ENCODE data around the gene AUP1.

AUP1 gene

DNA sequence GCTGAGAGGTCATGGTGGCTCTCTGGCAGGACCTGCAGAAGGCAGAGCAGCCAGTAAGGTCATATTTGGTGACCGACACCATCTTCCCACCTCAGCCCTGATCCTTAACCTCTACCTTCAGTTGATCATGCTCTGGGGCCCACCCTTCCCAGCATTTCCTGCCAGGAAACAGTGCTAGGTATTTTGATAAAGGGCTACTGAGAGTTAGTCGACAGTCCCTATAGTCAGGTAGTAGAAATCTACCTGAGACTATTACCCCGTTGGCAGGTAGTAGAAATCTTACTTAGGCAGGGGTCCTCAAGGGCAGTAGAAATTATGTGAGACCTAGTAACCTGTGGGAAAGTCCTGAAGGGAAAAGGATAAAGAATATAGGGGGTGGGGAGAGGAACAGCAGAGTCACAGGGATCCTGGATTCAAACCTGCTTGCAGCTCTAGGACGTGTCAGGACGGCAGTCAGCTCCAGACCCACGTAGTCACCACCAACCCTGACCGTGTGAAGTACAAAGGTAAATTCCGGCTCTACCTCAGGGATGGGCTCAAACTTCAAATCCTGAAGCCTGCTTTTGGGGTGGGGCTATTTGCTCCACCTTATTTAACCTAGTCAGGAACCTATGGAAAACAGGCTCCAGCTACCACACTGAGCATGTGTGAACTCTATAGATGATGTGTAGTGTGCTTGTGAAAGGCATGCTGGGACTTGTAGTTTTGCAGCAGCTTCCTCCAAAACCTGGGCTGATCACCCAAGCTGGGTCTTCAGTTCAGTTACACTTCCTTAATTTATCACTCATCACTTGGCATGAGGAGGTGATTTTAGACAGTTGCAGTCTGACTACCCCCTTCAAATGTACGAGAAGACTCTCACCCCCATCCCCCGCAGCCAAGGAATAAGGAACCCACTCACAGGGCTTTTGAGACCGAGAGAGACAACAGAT lies 3.5 kb downstream of the AUP1 start, which contains the start of gene DQX1:
Gene DQX1, minus strand, starts transcription at position 515 of the 932 bp plus-strand sequence. Its CDS starts 502 bp downstream, at position 13.
- DNase-seq (ENCODE audit: low read depth), result no peak
- no peak within 1 kb of the TSS for H3K4me3 ChIP-seq (ENCODE audit: control insufficient read depth, low read depth, low read length)
- TF ChIP-seq, protein P1, sequence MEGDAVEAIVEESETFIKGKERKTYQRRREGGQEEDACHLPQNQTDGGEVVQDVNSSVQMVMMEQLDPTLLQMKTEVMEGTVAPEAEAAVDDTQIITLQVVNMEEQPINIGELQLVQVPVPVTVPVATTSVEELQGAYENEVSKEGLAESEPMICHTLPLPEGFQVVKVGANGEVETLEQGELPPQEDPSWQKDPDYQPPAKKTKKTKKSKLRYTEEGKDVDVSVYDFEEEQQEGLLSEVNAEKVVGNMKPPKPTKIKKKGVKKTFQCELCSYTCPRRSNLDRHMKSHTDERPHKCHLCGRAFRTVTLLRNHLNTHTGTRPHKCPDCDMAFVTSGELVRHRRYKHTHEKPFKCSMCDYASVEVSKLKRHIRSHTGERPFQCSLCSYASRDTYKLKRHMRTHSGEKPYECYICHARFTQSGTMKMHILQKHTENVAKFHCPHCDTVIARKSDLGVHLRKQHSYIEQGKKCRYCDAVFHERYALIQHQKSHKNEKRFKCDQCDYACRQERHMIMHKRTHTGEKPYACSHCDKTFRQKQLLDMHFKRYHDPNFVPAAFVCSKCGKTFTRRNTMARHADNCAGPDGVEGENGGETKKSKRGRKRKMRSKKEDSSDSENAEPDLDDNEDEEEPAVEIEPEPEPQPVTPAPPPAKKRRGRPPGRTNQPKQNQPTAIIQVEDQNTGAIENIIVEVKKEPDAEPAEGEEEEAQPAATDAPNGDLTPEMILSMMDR (IDR thresholded peaks at IDR 0.05; ENCODE audit: control insufficient read depth, insufficient read depth, low read depth, low read length, missing control alignments), result no peak

DNA sequence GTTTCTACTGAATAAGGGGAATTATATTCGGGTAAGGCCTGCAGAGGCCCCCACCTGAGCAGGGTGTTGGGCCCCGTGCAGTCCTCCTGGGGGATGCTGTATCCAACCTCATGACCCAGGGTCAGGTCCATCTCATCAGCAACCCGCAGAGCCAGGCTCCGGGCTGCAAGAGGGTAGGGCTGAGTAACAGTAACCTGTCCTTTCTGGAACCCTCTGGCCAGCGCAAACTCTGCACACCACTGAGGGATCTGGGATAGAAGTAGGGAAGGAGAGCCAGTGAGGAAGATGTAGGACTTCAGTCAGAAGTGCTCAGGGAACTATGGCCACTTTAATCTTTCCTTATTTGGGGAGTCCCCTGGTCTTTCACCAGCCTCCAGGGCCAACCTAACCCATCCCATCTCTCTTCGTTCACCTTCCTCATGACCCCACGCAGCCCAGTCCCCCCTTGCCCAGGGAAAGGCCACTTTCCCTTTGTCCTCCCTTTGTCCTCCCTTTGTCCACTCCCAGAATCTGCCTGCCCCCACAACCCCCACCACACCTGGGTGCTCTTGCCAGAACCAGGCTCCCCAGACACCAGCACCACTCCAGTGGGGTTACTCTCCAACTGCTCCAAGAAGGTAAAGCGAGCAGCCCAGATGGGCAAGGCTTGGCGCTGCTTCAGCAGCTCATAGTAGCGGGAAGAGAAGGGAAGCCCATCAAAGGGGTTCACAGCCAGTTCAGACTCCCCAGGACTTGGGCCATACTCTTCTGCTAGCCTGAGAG lies 4.4 kb downstream of the AUP1 start:
- no peak for DNase-seq (ENCODE audit: low read depth)
- TF ChIP-seq, protein P1 (IDR thresholded peaks at IDR 0.05; ENCODE audit: control insufficient read depth, insufficient read depth, low read depth, low read length, missing control alignments), result no peak
- H3K4me3 ChIP-seq (ENCODE audit: control insufficient read depth, low read depth, low read length), result no peak overlapping the region

DNA sequence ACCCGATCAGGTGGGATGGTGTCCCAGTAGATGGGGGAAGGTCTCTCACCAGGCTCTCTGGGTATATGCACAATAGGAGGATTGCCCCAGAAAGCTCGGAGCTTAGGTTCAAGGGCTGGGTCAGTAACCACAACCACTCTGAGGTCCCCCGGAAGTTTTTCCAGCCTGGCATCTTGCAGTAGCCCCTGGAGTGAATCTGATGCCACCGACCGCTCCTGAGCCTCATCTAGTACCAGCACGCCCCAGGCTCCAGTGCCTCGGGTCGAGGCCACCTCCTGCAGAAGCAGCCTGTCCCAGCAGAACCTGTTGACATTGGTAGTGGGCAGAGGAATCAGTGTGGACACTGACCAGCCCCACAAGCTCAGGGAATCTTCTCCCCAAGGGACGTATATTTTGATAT lies 5.5 kb downstream of the AUP1 start:
- TF ChIP-seq, protein P1 (IDR thresholded peaks at IDR 0.05; ENCODE audit: control insufficient read depth, insufficient read depth, low read depth, low read length, missing control alignments), result no peak
- DNase-seq (ENCODE audit: low read depth), result no peak
- H3K4me3 ChIP-seq (ENCODE audit: control insufficient read depth, low read depth, low read length), result no peak overlapping the region

DNA sequence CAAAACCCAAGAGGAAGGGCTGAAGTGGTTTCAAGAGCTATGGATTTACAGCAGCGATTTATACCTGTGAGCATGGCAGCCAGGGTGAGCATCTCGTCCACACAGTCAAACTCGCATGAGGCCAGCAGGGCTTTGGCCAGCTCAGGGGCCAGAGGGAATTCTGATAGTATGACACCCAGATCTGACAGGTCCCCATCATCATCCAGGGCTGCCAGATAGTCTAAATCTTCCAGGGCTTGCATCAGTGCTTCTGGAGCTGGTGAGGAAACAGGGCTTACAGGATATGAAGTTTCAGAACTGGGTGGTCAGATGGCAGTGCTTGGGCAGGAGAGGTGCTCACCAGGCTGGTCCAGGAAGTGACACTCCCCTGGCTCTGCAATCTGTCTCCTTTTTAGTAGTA lies 7.0 kb downstream of the AUP1 start:
- no peak overlapping the region for H3K4me3 ChIP-seq (ENCODE audit: control insufficient read depth, low read depth, low read length)
- TF ChIP-seq, protein P1 (IDR thresholded peaks at IDR 0.05; ENCODE audit: control insufficient read depth, insufficient read depth, low read depth, low read length, missing control alignments), result no peak
- no peak for DNase-seq (ENCODE audit: low read depth)

DNA sequence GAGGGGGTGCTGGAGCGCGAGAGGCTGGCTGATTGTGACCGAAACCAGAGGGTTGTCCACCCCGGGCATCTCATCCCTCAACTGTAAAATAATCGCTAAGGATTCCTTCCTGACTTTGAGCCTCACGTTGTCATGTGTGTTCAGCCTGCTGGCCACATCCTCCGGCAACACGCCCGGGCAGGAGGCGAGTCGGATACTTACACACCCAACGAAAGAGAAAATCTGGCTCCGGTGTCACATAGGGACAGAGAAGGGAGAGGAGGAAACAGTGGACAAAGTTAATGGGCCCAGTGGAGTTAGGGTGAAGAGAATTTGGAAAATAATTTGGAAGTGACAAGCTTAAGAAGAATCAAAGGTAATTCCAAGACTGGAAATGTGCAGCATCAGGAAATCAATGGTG lies 12.9 kb downstream of the AUP1 start:
- TF ChIP-seq, protein P1 (IDR thresholded peaks at IDR 0.05; ENCODE audit: control insufficient read depth, insufficient read depth, low read depth, low read length, missing control alignments), result no peak
- H3K4me3 ChIP-seq (ENCODE audit: control insufficient read depth, low read depth, low read length), result no peak overlapping the region
- DNase-seq (ENCODE audit: low read depth), result no peak

DNA sequence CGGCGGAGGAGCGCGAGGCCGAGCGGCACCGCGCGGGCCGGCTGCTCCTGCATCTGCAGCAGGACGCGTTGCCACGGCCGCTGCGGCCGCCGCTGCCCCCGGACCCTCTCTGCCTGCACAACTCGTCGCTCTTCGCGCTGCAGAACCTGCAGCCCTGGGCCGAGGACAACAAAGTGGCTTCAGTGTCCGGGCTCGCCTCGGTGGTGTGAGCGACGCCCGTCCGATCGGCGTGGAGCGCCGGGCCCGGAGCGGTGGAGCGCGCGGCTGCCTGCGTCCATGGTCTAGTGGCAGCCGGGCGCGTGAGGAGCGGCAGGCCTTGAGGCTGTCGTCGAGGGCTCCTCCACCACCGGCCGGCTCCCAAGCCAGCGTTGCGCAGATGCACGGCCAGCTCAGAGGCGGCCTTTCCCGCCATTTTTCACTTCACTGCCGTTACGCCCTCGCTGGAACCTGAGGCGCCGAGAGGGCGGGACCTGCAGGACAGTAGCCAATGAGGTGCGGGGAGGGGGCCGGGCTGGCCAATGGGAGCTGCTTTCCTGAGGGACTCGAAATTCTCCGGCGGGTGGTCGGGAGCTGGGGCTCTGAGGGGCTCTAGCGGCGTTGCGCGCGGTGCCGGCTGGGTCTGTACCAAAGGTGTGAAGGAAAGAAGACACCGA lies 13.4 kb downstream of the AUP1 start:
- TF ChIP-seq, protein P1 (IDR thresholded peaks at IDR 0.05; ENCODE audit: control insufficient read depth, insufficient read depth, low read depth, low read length, missing control alignments), result no peak
- no peak for DNase-seq (ENCODE audit: low read depth)
- H3K4me3 ChIP-seq (ENCODE audit: control insufficient read depth, low read depth, low read length), result no peak overlapping the region
